HEK293 (cell line): ENCODE measurements around the gene RPRD2.

Experiments used
- ZNF10 ChIP-seq: fragments of 450-650 bp; formaldehyde crosslinking; IDR thresholded peaks from 2 replicates; pipeline ENCODE4 v1.5.1; 2017; ENCODE audit warnings: missing biosample characterization, missing genetic modification characterization
- ZNF211 ChIP-seq: fragments of 450-650 bp; formaldehyde crosslinking; IDR thresholded peaks from 2 replicates; pipeline ENCODE4 v1.5.1; 2016; ENCODE audit warnings: low read depth, missing biosample characterization, missing genetic modification characterization
- TF ChIP-seq, protein P1 (sequence below): fragments of 450-650 bp; formaldehyde crosslinking; IDR thresholded peaks from 2 replicates; pipeline ENCODE4 v1.5.1; 2016; ENCODE audit warnings: missing biosample characterization, missing genetic modification characterization

DNA sequence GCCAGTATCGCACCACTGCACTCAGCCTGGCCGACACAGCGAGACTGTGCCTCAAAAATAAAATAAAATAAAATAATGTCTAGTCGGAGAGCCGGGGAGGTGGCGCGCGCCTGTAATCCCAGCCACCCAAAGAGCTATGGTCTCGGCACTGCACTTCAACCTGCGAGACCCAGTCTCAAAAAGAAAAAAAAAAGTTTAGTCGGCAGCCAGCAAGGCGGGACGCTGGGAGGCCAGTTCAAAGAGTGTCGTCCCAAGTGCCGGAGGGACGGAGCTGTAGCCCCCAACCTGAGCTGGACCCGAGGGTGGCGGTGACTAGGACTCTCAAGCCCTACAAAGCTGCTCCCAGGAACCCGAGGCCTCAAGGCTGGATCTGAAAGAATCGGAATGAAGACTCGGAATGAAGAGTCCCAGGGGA lies 151.0 kb downstream of the RPRD2 start:
- no peak for TF ChIP-seq ZNF10
- TF ChIP-seq, protein P1, sequence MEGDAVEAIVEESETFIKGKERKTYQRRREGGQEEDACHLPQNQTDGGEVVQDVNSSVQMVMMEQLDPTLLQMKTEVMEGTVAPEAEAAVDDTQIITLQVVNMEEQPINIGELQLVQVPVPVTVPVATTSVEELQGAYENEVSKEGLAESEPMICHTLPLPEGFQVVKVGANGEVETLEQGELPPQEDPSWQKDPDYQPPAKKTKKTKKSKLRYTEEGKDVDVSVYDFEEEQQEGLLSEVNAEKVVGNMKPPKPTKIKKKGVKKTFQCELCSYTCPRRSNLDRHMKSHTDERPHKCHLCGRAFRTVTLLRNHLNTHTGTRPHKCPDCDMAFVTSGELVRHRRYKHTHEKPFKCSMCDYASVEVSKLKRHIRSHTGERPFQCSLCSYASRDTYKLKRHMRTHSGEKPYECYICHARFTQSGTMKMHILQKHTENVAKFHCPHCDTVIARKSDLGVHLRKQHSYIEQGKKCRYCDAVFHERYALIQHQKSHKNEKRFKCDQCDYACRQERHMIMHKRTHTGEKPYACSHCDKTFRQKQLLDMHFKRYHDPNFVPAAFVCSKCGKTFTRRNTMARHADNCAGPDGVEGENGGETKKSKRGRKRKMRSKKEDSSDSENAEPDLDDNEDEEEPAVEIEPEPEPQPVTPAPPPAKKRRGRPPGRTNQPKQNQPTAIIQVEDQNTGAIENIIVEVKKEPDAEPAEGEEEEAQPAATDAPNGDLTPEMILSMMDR (tag by site-specific recombination), result no peak
- no peak for TF ChIP-seq ZNF211 (tag by site-specific recombination)
